ENCODE measurements around the gene SLC7A5. TPM values are rescaled to one million over a fixed set of nuclear protein-coding genes. Genes with fewer than 3 reads are reported as not detected.

Gene SLC7A5
- total RNA-seq, 1 donor from 2014 or later, result 22.8 TPM

- no peak for DNase-seq (ENCODE audit: extremely low spot score in 2 of 2)
- intact Hi-C loops (cut with DNase I), result no loop called here
- Histone ChIP-seq H3K9me3 (no peaks in the 10 kb centered on the region), H3K4me3 (no peak overlapping the region), H3K4me1 (no peaks in the 10 kb centered on the region), H3K27me3 (no peaks in the 10 kb centered on the region), H3K36me3 (no peaks in the 10 kb centered on the region), H3K27ac (no peak overlapping the region)
- TF ChIP-seq CTCF (IDR thresholded peaks at IDR 0.05), result no peak
- no peak for TF ChIP-seq POLR2A (IDR thresholded peaks at IDR 0.05)
- TF ChIP-seq POLR2AphosphoS5 (IDR thresholded peaks at IDR 0.05; ENCODE audit: insufficient read depth in 1 of 2, low read depth in 1 of 2), result no peak
These were observed 35.8 kb downstream of the SLC7A5 start for GRCh38 chr16:87833548-87833947.

DNA sequence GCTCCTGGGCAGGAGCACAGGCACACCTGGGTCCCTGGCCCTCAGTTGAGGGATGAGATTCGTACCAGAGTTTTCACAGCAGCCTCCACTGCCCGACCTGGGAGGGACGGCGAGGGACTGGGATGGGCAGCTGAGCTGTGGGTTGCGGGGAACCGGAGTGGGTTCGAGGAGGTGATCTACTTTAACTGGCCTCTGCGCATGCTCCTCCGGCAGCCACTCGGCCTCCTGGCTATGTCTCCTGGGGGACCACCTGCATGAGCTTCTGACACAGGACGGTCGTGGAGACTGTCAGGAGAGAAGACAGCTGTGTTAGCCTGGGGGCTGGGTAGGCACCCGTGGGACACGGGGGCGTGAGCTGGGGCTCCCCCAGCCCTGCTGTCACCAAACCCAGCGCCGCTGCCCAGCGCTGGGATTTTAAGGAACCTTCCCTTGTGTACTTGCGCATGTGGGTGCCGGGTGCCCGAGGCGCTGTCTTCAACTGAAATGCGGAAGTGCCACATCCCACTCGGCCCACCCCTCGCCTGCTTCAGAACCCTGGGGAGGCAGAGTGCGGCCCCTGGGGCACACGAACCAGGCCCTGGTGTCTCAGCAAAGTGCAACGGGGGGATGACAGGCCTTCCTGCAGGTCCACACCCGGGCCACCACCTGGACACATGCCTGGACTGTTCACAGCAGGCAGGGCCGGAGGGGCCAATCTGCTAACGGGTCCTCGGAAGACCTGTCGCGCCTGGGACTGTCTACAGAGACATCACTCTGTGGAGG, 36.4 kb downstream of the SLC7A5 start:
- Histone ChIP-seq H3K27me3 (no peaks in the 10 kb centered on the region), H3K9me3 (no peaks in the 10 kb centered on the region), H3K4me3 (no peak overlapping the region), H3K4me1 (no peaks in the 10 kb centered on the region), H3K27ac (no peak overlapping the region), H3K36me3 (no peaks in the 10 kb centered on the region)
- intact Hi-C loops (cut with DNase I), result no loop called here
- no peak for DNase-seq (ENCODE audit: extremely low spot score in 2 of 2)
- no peak for TF ChIP-seq POLR2A (IDR thresholded peaks at IDR 0.05)
- TF ChIP-seq POLR2AphosphoS5 (IDR thresholded peaks at IDR 0.05; ENCODE audit: insufficient read depth in 1 of 2, low read depth in 1 of 2), result no peak
- TF ChIP-seq CTCF (IDR thresholded peaks at IDR 0.05), result no peak

GRCh38 chr16:87832137-87832527, 37.2 kb downstream of the SLC7A5 start:
- H3K36me3 ChIP-seq, result no peaks in the 10 kb centered on the region

DNA sequence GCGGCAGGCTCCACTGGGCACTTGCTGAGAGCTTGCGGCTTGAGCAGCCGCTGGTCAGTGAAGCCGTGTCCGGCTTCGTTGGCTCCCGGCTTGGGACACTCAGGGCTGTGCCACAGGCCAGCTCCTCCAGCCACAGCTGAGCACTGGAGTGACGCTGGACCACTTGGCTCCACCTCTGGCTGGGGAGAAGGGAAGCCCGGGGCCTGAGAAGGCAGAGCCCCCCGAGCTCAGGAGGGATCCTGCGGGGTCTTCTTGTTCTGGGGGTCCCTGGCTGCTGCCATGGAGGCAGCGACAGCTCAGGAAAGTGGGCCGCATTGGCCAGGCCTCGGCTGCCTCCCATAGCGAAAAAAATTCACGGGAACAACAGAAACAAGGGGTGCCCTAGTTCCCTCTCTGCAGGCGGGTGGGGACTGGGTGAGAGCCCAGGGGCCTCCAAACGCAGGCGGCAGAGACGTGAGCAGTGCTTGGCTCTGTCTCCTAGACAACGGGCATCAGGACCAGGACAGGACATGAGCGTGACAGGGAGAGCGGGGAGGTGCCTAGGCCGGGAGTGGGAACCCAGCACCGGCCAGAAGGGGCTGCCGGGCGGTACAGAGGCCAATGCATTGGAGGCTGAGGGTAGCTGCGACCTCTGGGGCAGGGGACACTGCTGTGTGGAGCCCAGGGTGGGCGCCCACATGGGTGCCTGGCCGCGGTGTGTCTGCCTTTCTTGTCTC, 37.7 kb downstream of the SLC7A5 start:
- no peak overlapping the region for H3K27ac ChIP-seq
- no peak for DNase-seq (ENCODE audit: extremely low spot score in 2 of 2)
- no peaks in the 10 kb centered on the region for H3K27me3 ChIP-seq
- no peaks in the 10 kb centered on the region for H3K36me3 ChIP-seq
- TF ChIP-seq POLR2A (IDR thresholded peaks at IDR 0.05) (no peak), CTCF (IDR thresholded peaks at IDR 0.05) (no peak), POLR2AphosphoS5 (IDR thresholded peaks at IDR 0.05; ENCODE audit: insufficient read depth in 1 of 2, low read depth in 1 of 2) (no peak)
- no peaks in the 10 kb centered on the region for H3K9me3 ChIP-seq
- intact Hi-C loops (cut with DNase I), result no loop called here
- no peak overlapping the region for H3K4me3 ChIP-seq
- H3K4me1 ChIP-seq, result no peaks in the 10 kb centered on the region

More at GRCh38 chr16:87832137-87832527, 37.2 kb downstream of the SLC7A5 start:
- no peaks in the 10 kb centered on the region for H3K27me3 ChIP-seq
- no peaks in the 10 kb centered on the region for H3K4me1 ChIP-seq
- intact Hi-C loops (cut with DNase I), result no loop called here
- H3K27ac ChIP-seq, result no peak overlapping the region
- no peak for TF ChIP-seq CTCF (IDR thresholded peaks at IDR 0.05)
- TF ChIP-seq POLR2AphosphoS5 (IDR thresholded peaks at IDR 0.05; ENCODE audit: insufficient read depth in 1 of 2, low read depth in 1 of 2), result no peak
- no peak for TF ChIP-seq POLR2A (IDR thresholded peaks at IDR 0.05)
- H3K4me3 ChIP-seq, result no peak overlapping the region
- no peak for DNase-seq (ENCODE audit: extremely low spot score in 2 of 2)
- H3K9me3 ChIP-seq, result no peaks in the 10 kb centered on the region
